ENCODE measurements around the gene ADGB. TPM values are rescaled to one million over a fixed set of nuclear protein-coding genes. Genes with fewer than 3 reads are reported as not detected.

ADGB gene
- total RNA-seq, 1 donor from 2014 or later = not detected

DNA sequence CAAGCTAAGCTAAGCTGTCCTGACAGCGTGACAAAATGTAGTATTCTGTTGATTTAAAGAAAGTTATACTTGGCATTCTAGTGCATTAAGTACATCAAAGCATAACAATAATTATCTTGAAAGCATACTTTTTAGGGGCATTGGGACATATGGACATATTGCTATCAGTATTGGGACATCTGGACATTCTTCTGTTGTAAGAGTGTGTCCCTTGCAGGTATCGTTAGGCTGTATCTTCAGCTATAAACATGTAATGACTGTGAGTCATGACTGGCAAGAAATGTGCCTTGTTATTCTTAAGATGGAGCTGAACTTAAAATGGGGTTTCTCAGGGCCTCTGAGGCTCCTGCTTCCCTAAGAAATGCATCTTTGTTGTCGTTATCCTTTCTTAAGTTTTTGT is 74.3 kb downstream of the ADGB start:
- Histone ChIP-seq H3K27me3 (no peaks in the 10 kb centered on the region), H3K4me1 (no peaks in the 10 kb centered on the region), H3K36me3 (no peaks in the 10 kb centered on the region), H3K27ac (no peak overlapping the region), H3K9me3 (no peaks in the 10 kb centered on the region), H3K4me3 (no peak overlapping the region)
- DNase-seq (ENCODE audit: extremely low spot score in 2 of 2) = no peak
- TF ChIP-seq, protein P1, sequence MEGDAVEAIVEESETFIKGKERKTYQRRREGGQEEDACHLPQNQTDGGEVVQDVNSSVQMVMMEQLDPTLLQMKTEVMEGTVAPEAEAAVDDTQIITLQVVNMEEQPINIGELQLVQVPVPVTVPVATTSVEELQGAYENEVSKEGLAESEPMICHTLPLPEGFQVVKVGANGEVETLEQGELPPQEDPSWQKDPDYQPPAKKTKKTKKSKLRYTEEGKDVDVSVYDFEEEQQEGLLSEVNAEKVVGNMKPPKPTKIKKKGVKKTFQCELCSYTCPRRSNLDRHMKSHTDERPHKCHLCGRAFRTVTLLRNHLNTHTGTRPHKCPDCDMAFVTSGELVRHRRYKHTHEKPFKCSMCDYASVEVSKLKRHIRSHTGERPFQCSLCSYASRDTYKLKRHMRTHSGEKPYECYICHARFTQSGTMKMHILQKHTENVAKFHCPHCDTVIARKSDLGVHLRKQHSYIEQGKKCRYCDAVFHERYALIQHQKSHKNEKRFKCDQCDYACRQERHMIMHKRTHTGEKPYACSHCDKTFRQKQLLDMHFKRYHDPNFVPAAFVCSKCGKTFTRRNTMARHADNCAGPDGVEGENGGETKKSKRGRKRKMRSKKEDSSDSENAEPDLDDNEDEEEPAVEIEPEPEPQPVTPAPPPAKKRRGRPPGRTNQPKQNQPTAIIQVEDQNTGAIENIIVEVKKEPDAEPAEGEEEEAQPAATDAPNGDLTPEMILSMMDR (IDR thresholded peaks at IDR 0.05) = no peak
- no peak for TF ChIP-seq POLR2A (IDR thresholded peaks at IDR 0.05)
- TF ChIP-seq POLR2AphosphoS5 (IDR thresholded peaks at IDR 0.05; ENCODE audit: insufficient read depth in 1 of 2, low read depth in 1 of 2) = no peak
- intact Hi-C loops (cut with DNase I) = no loop called here

DNA sequence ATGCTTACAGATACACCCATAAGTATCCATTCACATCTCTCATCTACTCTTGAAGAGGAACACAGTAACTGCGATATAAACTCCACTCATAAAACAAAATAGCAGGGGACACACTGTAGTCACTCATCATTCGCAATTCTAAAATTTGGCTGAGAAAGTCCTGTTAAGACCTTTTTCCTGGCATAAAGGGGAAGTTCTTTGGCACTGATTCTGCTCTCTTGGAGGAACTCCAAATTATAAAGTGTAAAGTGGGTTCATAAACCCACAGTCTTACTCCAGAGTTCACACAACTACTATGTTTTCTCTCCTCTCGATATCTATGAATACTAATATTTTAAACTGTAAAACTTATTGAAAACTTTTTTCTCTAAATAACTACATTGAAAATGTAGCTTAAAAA is 80.6 kb downstream of the ADGB start:
- TF ChIP-seq POLR2AphosphoS5 (IDR thresholded peaks at IDR 0.05; ENCODE audit: insufficient read depth in 1 of 2, low read depth in 1 of 2) = no peak
- TF ChIP-seq POLR2A (IDR thresholded peaks at IDR 0.05) = no peak
- TF ChIP-seq, protein P1 (IDR thresholded peaks at IDR 0.05) = no peak
- no peak for DNase-seq (ENCODE audit: extremely low spot score in 2 of 2)
- H3K4me3 ChIP-seq = no peak overlapping the region
- no peak overlapping the region for H3K27ac ChIP-seq
- no peaks in the 10 kb centered on the region for H3K36me3 ChIP-seq
- H3K4me1 ChIP-seq = no peaks in the 10 kb centered on the region
- no peaks in the 10 kb centered on the region for H3K9me3 ChIP-seq
- intact Hi-C loops (cut with DNase I) = no loop called here
- no peaks in the 10 kb centered on the region for H3K27me3 ChIP-seq

DNA sequence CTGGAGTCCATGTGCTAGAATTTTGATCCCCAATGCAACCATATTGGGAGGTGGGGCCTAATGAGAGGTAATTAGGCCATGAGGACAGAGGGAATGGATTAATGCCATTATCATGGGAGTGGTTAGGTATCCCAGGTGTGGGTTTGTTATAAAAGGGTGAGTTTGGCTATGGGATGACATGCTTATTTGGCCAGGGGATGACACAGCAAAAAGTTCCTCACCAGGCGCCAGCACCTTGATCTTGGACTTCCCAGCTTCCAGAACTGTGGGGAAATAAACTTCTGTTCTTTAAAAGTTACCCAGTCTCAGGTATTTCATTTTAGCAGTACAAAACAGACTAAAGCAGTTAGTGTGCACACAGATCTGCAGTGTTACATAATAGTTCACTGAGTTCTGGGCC is 84.1 kb downstream of the ADGB start:
- no peak for TF ChIP-seq POLR2A (IDR thresholded peaks at IDR 0.05)
- TF ChIP-seq, protein P1 (IDR thresholded peaks at IDR 0.05) = no peak
- no peaks in the 10 kb centered on the region for H3K36me3 ChIP-seq

DNA sequence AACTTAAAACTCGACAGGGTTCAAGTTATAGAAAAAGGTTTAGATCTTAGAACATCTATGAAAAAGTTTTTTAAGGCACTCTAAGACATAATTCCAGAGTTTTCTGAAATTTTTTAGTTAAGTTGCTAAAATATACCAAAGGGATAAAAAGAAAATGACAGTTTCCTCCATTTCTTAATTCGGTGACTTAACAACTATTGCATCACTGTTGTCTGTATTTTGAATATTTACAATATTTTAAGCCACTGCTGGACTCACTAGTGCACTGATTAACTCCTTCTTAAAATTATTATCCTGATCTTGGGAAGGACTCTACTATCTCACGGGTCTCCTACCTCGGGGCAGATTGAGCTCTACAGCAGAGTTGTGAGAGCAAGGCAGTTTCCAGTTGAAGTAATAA is 91.0 kb downstream of the ADGB start:
- H3K4me3 ChIP-seq = no peak overlapping the region
- H3K27me3 ChIP-seq = no peaks in the 10 kb centered on the region
- no peak overlapping the region for H3K27ac ChIP-seq
- H3K36me3 ChIP-seq = no peaks in the 10 kb centered on the region
- DNase-seq (ENCODE audit: extremely low spot score in 2 of 2) = no peak
- no peaks in the 10 kb centered on the region for H3K9me3 ChIP-seq
- H3K4me1 ChIP-seq = no peaks in the 10 kb centered on the region
- intact Hi-C loops (cut with DNase I) = no loop called here
- TF ChIP-seq POLR2AphosphoS5 (IDR thresholded peaks at IDR 0.05; ENCODE audit: insufficient read depth in 1 of 2, low read depth in 1 of 2) = no peak
- TF ChIP-seq, protein P1 (IDR thresholded peaks at IDR 0.05) = no peak
- no peak for TF ChIP-seq POLR2A (IDR thresholded peaks at IDR 0.05)

More for the DNA sequence above, 84.1 kb downstream of the ADGB start:
- DNase-seq (ENCODE audit: extremely low spot score in 2 of 2) = no peak
- Histone ChIP-seq H3K9me3 (no peaks in the 10 kb centered on the region), H3K27ac (no peak overlapping the region), H3K4me3 (no peak overlapping the region), H3K27me3 (no peaks in the 10 kb centered on the region), H3K4me1 (no peaks in the 10 kb centered on the region)
- intact Hi-C loops (cut with DNase I) = no loop called here

DNA sequence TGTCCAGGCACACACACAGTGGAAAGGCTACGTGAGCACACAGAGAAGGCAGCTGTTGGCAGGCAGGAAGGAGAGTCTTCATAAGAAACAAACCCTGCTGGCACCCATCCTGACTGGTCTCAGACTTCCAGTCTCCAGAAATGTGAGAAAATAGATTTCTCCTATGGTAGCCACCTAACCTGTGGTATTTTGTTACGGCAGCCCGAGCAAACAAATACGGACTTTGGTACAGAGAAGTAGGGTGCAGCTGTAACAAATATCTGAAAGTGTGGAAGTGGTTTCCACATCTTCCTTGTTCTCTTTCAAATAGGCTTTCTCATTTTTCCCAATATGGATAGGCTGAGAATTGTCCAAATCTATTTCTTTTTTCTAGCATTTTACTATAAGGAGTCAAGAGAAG is 94.6 kb downstream of the ADGB start:
- intact Hi-C loops (cut with DNase I) = no loop called here
- Histone ChIP-seq H3K9me3 (no peaks in the 10 kb centered on the region), H3K27me3 (no peaks in the 10 kb centered on the region), H3K4me3 (no peak overlapping the region), H3K4me1 (no peaks in the 10 kb centered on the region), H3K27ac (no peak overlapping the region), H3K36me3 (no peaks in the 10 kb centered on the region)
- DNase-seq (ENCODE audit: extremely low spot score in 2 of 2) = no peak
- TF ChIP-seq POLR2AphosphoS5 (IDR thresholded peaks at IDR 0.05; ENCODE audit: insufficient read depth in 1 of 2, low read depth in 1 of 2) (no peak), POLR2A (IDR thresholded peaks at IDR 0.05) (no peak)
- TF ChIP-seq, protein P1 (IDR thresholded peaks at IDR 0.05) = no peak
